ENCODE data around the gene LARP1B.
"Not testable (repeated sequence)": the region's sequence is repeated elsewhere in the genome, so short reads cannot be mapped to it uniquely, and the experiment has no call there.

LARP1B gene

DNA sequence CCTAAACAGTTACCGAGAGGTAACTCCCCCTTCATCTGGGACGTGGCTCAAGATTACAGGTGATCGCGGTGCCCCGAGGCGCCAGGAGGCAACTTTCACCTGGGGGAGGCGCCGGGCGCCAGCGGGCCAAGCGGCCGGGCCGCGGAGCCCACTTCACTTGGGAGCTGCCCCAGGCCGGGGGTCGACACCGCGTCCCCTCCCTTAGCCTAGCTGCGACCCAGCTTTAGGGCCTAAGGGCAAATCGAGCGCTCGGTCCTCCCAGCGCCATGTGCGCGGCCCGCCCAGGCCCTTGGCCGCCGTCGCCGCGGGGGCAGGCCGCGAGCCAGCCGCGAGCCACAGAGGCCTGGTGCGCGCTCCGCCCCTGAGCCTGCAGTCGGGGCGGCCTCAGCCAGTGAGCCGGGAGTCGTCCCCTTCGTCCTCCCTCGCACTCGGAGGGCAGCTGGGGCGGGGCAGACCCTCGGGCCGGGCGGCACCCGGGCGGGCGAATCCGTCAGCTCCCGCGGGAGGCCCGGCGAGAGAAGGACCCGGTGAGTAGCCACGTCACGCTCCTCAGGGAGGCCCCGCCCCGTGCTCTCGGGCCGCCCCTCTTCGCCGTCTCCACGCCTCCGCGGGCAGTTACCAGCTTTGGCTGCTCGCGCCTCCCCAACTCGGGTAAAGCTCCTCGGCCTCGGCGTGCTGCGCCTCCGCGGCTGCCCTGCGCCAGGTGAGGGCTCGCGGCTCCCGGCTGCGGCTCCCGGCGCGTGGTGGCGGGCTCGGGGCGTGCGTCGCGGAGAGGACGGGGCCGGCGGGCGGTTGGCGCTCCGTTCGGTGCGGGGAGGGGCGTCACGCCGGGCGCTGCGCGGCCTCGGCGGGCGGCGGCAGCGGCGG is at the start of gene LARP1B:
Gene LARP1B (plus strand): TSS at position 614 of the 867 bp plus-strand sequence. CDS start 13,640 bp downstream, outside the sequence.
- peak; percentile 97 for DNase-seq (ENCODE audit: low read depth, low spot score)

DNA sequence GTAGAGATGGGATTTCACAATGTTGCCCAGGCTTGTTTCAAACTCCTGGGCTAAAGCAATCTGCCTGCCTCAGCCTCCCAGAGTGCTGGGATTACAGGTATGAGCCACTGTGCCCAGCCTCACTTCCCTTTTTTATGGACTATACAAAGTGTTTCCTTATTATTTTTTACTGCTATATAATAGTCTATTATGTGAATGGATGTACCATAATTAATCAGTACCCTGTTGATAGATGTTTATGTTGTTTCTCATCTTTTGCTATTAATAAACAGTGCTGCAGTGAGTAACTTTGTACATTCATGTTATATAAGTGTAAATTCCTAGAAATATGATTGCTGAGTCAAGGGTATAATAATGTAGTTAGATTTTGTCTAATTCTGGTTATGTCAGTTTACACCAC is 35.8 kb upstream of the LARP1B start:
- DNase-seq (ENCODE audit: low read depth, low spot score): no peak

DNA sequence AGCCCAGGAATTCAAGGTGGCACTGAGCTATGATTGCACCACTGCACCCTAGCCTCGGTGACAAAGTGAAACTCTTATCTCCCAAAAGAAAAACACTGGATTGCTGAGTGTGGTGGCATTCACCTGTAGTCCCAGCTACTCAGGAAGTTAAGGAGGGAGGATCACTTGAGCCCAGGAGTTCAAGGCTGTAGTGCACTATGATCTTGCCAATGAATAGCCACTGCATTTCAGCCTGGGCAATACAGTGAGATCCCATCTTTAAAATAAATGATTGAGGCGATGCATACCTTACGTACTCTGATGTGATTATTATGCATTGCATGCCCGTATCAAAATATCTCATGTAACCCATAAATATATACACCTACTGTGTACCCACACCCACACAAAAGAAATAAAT is 31.2 kb upstream of the LARP1B start:
- DNase-seq (ENCODE audit: low read depth, low spot score): no peak

DNA sequence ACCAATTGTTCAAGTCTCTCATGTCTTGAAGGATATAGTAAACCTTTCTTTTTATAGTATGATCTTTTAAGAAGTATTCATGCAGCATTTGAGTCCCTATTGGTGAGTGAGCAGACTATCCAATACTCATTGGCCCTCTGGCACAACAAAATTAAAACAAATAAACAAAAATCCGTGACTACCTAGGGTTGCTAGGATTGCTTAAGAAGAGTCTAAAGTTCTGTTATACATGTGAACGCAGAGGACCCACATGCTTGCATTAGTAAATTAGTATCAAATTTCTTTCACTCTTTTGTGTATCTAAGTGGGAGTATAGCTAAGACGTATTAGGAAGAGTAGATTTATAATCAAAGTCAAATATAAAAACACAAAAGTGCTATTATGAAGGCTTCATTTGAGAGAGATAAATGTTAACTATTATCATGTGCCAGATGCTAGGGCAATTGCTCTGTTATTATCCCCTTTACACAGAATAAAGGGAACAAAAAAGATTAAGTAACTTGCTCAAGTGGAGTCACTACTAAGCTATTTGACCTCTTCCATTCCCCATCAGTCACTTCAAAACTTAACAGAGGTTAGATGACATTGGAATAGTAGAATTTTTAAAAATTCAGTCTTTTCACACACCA is 29.2 kb upstream of the LARP1B start:
- DNase-seq (ENCODE audit: low read depth, low spot score): no peak

DNA sequence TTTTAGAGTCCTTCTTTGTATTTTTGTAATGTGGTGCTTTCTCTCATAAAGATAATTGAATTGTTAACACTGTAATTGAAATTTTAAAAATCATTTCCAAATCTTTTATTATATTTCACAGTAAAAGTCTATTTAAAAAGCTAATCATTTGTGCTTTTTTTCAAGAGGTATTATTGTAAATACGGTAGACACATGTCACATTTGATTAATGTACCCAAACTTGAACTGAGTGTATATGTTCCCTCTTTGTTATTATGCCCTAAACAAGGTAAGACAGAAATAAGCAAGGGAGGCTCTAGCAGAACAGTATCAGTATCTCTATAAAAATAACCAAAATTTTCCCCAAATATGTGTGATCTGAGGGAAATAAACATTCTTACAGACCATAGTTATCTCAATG is 21.5 kb upstream of the LARP1B start:
- DNase-seq (ENCODE audit: low read depth, low spot score): no peak

DNA sequence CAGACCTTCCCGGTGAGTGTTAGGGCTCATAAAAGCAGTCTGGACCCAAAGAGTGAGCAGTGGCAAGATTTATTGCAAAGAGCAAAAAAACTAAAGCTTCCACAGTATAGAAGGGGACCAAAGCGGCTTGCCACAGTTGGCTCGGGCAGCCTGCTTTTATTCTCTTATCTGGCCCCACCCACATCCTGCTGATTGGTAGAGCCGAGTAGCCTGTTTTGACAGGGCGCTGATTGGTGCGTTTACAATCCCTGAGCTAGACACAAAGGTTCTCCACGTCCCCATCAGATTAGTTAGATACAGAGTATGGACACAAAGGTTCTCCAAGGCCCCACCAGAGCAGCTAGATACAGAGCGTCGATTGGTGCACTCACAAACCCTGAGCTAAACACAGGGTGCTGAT is 14.1 kb upstream of the LARP1B start:
- not testable (repeated sequence) for DNase-seq (ENCODE audit: low read depth, low spot score)

DNA sequence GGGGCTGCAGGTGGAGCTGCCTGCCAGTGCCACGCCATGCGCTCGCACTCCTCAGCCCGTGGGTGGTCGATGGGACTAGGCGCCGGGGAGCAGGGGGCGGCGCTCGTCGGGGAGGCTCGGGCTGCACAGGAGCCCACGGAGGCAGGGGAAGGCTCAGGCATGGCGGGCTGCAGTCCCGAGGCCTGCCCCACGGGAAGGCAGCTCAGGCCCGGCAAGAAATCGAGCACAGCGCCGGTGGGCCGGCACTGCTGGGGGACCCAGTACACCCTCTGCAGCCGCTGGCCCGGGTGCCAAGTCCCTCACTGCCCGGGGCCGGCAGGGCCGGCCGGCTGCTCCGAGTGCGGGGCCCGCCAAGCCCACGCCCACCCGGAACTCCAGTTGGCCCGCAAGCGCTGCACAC is 13.6 kb upstream of the LARP1B start:
- DNase-seq (ENCODE audit: low read depth, low spot score): not testable (repeated sequence)

DNA sequence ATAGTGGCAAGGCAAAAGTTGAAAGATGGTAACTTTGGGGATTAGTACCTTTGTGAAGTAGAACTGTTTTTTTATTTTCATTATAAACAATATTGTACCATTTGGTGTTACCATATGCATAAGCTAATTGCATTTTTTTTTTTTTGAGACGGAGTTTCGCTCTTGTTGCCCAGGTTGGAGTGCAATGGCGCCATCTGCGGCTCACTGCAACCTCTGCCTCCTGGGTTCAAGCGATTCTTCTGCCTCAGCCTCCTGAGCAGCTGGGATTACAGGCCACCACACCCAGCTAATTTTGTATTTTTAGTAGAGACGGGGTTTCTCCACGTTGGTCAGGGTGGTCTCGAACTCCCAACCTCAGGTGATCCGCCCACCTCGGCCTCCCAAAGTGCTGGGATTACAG is 9.9 kb upstream of the LARP1B start:
- DNase-seq (ENCODE audit: low read depth, low spot score): peak; percentile 43

DNA sequence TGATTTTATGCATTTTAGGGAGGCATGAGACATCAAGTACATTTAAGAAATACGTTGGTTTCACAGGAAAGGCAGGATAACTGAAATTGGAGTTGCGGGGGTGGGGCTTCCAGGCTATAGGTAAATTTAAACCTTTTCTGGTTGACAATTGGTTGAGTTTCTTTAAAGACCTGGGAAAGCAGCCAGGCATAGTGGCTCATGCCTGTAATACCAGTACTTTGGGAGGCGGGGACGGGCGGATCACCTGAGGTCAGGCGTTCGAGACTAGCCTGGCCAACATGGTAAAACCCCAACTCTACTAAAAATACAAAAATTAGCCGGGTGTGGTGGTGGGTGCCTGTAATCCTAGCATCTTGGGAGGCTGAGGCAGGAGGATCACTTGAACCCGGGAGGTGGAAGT is 6.2 kb upstream of the LARP1B start:
- peak; percentile 39 for DNase-seq (ENCODE audit: low read depth, low spot score)

DNA sequence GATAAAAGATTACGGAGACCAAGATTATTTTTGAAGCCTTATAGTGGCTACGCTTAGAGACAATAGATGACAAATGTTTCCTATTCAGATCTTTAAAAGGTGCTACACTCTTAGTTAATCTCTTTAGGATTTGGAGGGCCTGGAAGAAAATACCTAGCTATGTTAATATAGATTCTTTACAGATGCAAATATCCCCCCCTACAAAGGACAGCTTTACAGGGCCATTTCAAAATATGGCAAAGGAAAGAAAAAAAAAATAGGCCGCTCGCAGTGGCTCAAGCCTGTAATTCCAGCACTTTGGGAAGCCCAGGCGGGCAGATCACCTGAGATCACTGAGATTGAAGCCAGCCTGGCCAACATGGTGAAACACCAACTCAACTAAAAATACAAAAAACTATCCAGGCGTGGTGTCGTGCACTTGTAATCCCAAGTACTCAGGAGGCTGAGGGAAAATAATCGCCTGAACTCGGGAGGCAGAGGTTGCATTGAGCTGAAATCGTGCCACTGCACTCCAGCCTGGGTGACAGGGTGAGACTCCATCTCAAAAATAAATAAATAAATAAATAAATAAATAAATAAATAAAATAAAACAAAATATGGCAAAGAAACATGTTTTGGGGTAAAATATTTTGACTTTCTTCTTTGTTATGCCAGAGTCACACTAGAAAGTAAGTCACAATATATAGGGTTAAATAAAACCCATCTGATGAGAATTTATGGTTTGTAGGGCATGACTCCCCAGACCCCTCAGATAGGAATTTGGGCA is 5.5 kb upstream of the LARP1B start:
- peak; percentile 37 for DNase-seq (ENCODE audit: low read depth, low spot score)

DNA sequence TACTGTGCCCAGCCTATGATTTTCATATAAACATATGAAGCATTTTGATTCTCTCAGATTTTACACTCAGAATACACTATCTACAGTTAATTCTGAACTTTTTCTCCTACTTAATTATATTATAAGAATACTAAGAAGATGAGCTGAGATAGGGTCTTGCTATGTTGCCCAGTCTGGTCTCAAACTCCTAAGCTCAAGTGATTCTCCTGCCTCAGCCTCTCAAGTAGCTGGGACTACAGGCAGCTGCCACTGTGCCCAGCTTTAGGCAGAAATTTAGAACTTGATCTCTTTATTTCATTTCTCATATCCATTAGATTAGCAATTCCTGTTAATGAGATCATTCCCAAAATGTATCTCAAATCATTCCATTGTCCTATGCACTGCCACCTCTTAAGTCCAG is 4.7 kb upstream of the LARP1B start:
- no peak for DNase-seq (ENCODE audit: low read depth, low spot score)

DNA sequence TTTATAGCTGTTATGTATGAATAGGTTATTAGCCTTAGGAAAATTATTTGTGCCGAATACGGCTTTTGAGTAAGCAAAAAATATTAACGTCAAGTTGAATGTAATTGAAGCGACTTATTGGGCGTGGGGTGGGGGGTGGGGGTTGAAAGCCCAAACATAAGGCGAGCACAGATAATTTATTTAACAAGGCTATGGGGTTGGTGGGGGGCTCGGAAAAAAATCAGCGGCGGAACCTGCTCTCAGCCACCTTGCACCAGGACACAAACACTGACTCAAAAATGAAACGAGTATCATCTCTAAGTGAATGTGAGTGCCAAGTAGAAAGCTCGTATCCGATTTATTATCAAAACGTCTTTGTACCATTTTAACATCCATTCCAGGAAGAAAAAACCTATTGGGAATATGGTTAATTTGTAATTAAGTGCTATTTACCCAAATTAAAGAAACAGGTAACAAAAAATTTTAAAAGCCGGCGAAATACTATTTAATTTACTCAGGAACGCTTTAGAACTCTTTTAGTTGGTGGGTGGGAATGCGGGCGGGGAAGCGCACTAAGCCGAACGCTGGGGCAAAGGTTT is 902 bp upstream of the LARP1B start:
- no peak for DNase-seq (ENCODE audit: low read depth, low spot score)

DNA sequence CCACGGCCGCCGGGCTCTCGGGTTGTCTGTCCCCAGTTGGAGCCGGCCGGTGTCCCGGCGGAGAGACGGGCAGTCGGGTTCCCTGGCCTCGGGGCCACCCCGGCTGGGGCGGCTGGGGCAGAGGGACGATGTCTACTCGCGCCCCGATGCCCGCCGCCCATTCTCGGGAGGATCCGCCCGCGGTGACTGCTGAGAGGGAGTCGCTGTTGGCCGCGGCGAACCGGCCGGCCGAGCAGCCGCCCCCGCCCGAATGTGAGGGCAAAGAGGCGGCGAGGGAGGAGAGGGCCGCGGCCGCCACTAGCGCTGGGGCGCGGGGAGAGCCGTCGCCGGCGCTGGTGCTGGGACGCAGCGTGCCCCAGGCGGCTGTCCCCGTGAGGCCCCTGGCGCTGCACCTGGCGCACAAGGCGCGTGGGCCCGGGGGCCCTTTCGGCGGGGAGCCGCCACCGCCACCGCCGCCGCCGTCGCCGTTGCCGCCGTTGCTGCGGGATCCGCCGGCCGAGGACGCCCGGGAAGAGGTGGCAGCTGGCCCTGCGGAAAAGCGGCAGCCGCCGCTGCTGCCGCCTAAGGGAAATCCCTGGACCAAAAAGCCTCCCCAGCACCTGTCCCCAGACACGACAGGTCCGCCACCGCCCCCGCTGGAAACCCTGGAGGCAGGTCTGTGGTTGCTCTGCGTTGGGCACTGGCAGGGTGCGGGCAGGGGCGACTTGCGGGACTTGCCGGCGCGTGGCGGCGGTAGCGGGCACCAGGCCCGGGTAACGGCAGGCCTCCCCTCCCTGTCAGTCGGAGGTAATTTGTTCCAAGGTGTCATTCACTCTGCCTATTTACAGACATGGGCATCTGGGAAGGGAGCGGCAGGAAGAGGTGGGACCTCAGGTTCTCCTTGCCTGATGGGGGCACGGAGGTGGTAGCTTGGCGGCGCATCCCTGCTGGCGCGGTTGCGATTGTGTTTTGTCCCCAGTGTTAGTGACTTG is 739 bp downstream of the LARP1B start:
- peak; percentile 80 for DNase-seq (ENCODE audit: low read depth, low spot score)

DNA sequence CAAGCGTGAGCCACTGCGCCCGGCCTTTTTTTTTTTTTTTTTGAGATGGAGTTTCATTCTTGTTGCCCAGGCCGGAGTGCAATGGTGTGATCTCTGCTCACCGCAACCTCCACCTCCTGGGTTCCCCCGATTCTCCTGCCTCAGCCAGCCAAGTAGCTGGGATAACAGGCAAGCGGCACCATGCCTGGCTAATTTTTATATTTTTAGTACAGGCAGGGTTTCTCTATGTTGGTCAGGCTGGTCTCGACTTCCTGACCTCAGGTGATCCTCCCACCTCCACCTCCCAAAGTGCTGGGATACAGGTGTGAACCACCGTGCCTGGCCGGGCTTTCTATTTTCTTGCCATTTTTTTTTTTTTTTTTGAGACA is 5.3 kb downstream of the LARP1B start:
- DNase-seq (ENCODE audit: low read depth, low spot score): not testable (repeated sequence)

DNA sequence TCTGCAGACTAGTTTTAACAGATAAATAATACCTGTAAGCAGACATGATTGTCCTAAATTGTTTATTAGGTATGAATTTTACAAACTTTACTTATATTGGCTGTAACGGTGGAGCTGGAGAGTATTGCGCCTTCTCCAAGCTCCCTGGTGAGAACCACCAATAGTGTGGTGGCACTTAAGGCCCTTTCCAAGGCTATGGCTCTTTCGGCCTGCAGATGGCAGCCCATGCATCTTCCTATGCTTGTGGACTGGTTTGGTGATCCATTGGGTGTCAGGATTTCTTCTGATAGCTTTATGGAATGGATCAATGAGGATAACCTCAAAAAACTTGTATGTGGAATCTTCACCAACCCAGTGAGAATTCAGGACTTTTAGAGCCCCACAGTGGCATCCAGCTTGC is 7.8 kb downstream of the LARP1B start:
- DNase-seq (ENCODE audit: low read depth, low spot score): peak; percentile 42

DNA sequence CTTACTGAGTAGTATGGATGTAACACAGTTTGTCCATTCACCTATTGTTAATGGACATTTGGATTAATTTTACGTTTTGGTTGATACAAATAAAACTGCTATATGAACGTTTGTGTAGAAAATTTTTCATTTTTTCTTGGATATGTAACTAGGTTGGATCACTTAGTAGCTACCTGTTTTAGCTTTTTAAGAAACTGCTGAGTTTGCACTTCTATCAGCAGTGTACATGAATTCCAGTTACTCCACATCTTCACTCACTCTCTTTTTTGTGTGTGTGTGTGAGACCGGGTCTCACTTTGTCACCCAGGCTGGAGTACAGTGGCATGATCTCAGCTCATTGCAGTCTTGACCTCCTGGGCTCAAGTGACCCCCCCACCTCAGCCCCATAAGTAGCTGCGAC is 15.4 kb downstream of the LARP1B start:
- no peak for DNase-seq (ENCODE audit: low read depth, low spot score)

DNA sequence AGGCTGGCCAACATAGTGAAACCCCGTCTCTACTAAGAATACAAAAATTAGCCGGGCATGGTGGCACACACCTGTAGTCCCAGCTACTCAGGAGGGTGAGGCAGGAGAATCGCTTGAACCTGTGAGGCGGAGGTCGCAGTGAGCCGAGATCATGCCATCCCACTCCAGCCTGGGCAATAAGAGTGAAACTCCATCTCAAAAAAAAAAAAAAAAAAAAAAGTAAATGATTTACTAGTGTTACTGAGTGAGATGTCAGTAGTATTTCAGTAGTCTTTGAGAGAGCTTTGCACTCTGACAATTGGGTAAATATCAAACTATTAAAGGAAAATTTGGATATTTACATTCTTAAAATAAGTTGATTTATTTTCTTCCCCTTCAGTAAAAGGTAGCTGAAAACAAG is 34.2 kb downstream of the LARP1B start:
- not testable (repeated sequence) for DNase-seq (ENCODE audit: low read depth, low spot score)

DNA sequence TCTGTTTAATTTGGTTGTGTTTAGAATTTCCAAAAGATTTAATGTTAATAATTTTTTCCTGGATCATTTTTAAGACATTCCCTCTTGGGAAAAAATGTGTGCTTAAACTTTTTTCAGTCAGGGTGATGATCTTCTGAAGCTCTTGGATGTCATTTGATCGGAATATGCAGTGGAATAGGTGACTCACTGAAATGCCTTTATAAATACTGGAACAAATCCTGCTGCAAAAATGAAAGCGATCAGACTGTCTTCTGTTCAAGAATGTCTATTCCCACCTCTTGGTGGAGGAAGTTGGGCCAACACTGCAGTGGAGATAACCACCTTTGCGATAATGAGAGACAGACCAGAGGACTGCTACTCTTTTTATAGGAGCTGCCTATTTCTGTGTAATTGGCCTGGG is 46.7 kb downstream of the LARP1B start:
- no peak for DNase-seq (ENCODE audit: low read depth, low spot score)

DNA sequence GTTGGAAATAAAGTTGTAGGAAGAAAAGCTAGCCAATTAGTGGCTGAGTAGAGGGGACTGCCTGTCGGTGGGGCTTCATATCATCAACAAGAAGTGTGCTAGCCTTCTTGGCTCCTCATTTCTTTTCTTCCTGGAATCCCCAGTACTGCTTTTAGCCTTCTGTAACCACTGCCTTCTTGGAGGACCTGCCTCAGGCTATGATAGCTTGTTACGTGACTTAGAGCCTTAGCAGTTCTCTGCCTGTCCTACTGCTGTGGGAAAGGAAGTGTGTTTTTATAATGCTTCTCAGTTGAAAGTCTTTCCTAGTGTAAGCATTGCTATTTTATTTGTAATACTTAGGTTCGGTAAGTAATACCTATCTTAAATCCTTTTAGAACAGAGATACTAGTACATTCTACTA is 61.9 kb downstream of the LARP1B start:
- peak; percentile 54 for DNase-seq (ENCODE audit: low read depth, low spot score)

DNA sequence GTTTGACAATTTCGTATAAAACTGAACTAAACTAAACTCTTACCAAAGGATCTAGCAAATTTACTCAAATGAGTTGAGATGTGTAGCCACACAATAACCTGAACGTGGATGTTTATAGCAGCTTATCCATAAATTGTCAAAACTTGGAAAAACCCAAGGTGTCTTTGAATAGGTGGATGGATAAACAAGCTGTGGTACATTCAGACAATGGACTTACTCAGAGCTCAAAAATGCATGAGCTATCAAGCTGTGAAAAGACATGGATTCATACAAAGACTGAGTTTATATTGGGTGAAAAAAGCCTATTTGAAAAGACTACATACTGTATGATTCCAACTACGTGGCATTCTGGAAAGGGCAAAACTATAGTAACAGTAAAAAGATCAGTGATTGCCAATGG is 69.5 kb downstream of the LARP1B start:
- no peak for DNase-seq (ENCODE audit: low read depth, low spot score)

DNA sequence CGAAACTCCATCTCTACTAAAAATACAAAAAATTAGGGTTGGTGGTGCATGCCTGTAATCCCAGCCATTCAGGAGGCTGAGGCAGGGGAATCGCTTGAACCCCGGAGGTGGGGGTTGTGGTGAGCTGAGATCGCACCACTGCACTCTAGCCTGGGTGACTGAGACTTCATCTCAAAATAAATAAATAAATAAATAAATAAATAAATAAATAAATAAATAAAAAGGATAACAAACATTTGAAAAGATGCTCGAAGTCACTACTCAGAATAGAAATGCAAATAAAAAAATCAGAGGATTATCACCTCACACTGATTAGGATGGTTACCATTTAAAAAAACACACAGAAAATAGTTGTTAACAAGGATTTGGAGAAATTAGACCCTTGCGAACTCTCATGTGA is 73.8 kb downstream of the LARP1B start:
- DNase-seq (ENCODE audit: low read depth, low spot score): no peak

Measured in ELF-1 (cell line).